ENCODE results near the gene NR3C2.

Gene NR3C2

GRCh38 chr4:148442832-148443511 is 758 bp upstream of the NR3C2 start:
- Histone ChIP-seq H3K27ac (ENCODE audit: low read depth, low read length, poor library complexity, severe bottlenecking) (peak overlapping the region; percentile 40), H3K4me3 (ENCODE audit: low read depth, low read length, poor library complexity, severe bottlenecking) (peak overlapping the region; percentile 64), H3K27me3 (ENCODE audit: insufficient read depth, low read length) (no peaks in the 10 kb centered on the region), H2AFZ (ENCODE audit: low read length) (no peak overlapping the region), H3K9me2 (ENCODE audit: low read depth, low read length) (no peaks in the 10 kb centered on the region), H3K4me2 (ENCODE audit: low read length) (peak overlapping the region; percentile 60), H3K4me1 (ENCODE audit: insufficient read depth, low read length, severe bottlenecking) (peaks cover 26% of the 10 kb centered on the region), H3K9me3 (ENCODE audit: low read length) (no peaks in the 10 kb centered on the region), H3K79me2 (ENCODE audit: insufficient read depth, low read length) (peaks cover 10% of the 10 kb centered on the region), H3K36me3 (ENCODE audit: insufficient read depth, low read length) (no peaks in the 10 kb centered on the region), H3F3A (ENCODE audit: insufficient read depth, low read length) (no peaks in the 10 kb centered on the region), H4K20me1 (ENCODE audit: insufficient read depth, low read length) (no peaks in the 10 kb centered on the region), H3K9ac (ENCODE audit: low read length) (peak overlapping the region; percentile 70)
- TF ChIP-seq EZH2 (IDR thresholded peaks at IDR 0.05; ENCODE audit: borderline replicate concordance, low read length) (no peak), CTCF (IDR thresholded peaks at IDR 0.05; ENCODE audit: low read length) (no peak)

- no peaks in the 10 kb centered on the region for H4K20me1 ChIP-seq (ENCODE audit: insufficient read depth, low read length)
- H3F3A ChIP-seq (ENCODE audit: insufficient read depth, low read length), result no peaks in the 10 kb centered on the region
- no peaks in the 10 kb centered on the region for H3K9me3 ChIP-seq (ENCODE audit: low read length)
- H3K4me3 ChIP-seq (ENCODE audit: low read depth, low read length, poor library complexity, severe bottlenecking), result peak overlapping the region; percentile 64
- H2AFZ ChIP-seq (ENCODE audit: low read length), result no peak overlapping the region
- peak overlapping the region; percentile 85 for H3K4me2 ChIP-seq (ENCODE audit: low read length)
- H3K27me3 ChIP-seq (ENCODE audit: insufficient read depth, low read length), result no peaks in the 10 kb centered on the region
- no peak overlapping the region for H3K27ac ChIP-seq (ENCODE audit: low read depth, low read length, poor library complexity, severe bottlenecking)
- no peaks in the 10 kb centered on the region for H3K9me2 ChIP-seq (ENCODE audit: low read depth, low read length)
- H3K36me3 ChIP-seq (ENCODE audit: insufficient read depth, low read length), result no peaks in the 10 kb centered on the region
- TF ChIP-seq EZH2 (IDR thresholded peaks at IDR 0.05; ENCODE audit: borderline replicate concordance, low read length) (no peak), CTCF (IDR thresholded peaks at IDR 0.05; ENCODE audit: low read length) (no peak)
- peaks cover 18% of the 10 kb centered on the region for H3K4me1 ChIP-seq (ENCODE audit: insufficient read depth, low read length, severe bottlenecking)
- peak overlapping the region; percentile 72 for H3K9ac ChIP-seq (ENCODE audit: low read length)
- H3K79me2 ChIP-seq (ENCODE audit: insufficient read depth, low read length), result peaks cover 10% of the 10 kb centered on the region
These were observed 609 bp downstream of the NR3C2 start for GRCh38 chr4:148441624-148441985.

- Histone ChIP-seq H2AFZ (ENCODE audit: low read length) (no peak overlapping the region), H3K4me2 (ENCODE audit: low read length) (no peak overlapping the region), H3K9ac (ENCODE audit: low read length) (no peak overlapping the region), H3K79me2 (ENCODE audit: insufficient read depth, low read length) (peaks cover 10% of the 10 kb centered on the region), H3K27ac (ENCODE audit: low read depth, low read length, poor library complexity, severe bottlenecking) (no peak overlapping the region), H3K9me2 (ENCODE audit: low read depth, low read length) (no peaks in the 10 kb centered on the region), H3K4me1 (ENCODE audit: insufficient read depth, low read length, severe bottlenecking) (peaks cover 9% of the 10 kb centered on the region), H3K27me3 (ENCODE audit: insufficient read depth, low read length) (no peaks in the 10 kb centered on the region), H3K9me3 (ENCODE audit: low read length) (no peaks in the 10 kb centered on the region), H3K4me3 (ENCODE audit: low read depth, low read length, poor library complexity, severe bottlenecking) (no peak overlapping the region), H3F3A (ENCODE audit: insufficient read depth, low read length) (no peaks in the 10 kb centered on the region), H3K36me3 (ENCODE audit: insufficient read depth, low read length) (no peaks in the 10 kb centered on the region), H4K20me1 (ENCODE audit: insufficient read depth, low read length) (no peaks in the 10 kb centered on the region)
- no peak for TF ChIP-seq EZH2 (IDR thresholded peaks at IDR 0.05; ENCODE audit: borderline replicate concordance, low read length)
- TF ChIP-seq CTCF (IDR thresholded peaks at IDR 0.05; ENCODE audit: low read length), result no peak
These were observed 4.2 kb downstream of the NR3C2 start for GRCh38 chr4:148438047-148438446.

Measured in OCI-LY1 (cell line).